Mammary epithelial cell (primary cell): Measurements from ENCODE around the gene OARD1.

Experiments
- CTCF ChIP-seq, 2 donors: IDR thresholded peaks in 1 of 2; conservative IDR thresholded peaks in 1 of 2; 2 replicates each; pipeline ENCODE4 v1.5.1; 2011 to 2012; ENCODE audit warnings: inconsistent platforms in 2 of 2, low read length in 2 of 2, mild to moderate bottlenecking in 2 of 2, control low read depth in 1 of 2, low read depth in 1 of 2; ENCODE audit not compliant: insufficient read depth in 1 of 2; ENCODE audit errors: extremely low read depth in 1 of 2
- EZH2 ChIP-seq: IDR thresholded peaks from 2 replicates; pipeline ENCODE4 v1.6.1; 2012; ENCODE audit warnings: low read length, inconsistent platforms, borderline replicate concordance

DNA sequence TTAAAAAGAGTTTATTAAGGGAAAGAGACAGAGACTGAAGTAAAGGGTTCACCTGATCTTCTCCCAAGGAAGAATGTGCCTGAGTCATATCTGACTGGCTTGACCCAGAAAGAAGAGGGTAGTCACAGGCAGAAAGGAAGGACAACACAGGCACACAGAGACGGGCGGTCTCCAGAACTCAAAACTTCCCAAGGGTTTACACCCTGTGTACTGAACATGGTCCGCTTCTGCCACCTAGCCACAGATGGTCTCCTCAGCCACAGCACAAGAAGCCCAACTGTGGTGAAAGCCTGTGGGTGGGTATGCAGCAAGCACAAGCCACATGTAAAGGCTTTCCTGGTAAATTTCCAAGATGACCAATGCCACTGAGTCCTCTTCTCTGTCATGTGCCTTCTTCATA is 50.3 kb downstream of the OARD1 start:
- peak; percentile 7 to 42 for TF ChIP-seq CTCF (conservative IDR thresholded peaks at IDR 0.05 in 1 of 2, IDR thresholded peaks at IDR 0.05 in 1 of 2; ENCODE audit: extremely low read depth in 1 of 2, insufficient read depth in 1 of 2, low read depth in 1 of 2, low read length in 2 of 2)
- no peak for TF ChIP-seq EZH2
